PFSK-1 (cell line): ENCODE data around the gene ITGB1.

Experiments used
- FOXP2 ChIP-seq: optimal IDR thresholded peaks from 2 replicates; pipeline ENCODE3; 2011; ENCODE audit warnings: borderline replicate concordance, control low read depth, inconsistent platforms; ENCODE audit not compliant: insufficient read depth; ENCODE audit errors: extremely low read length, extremely low read depth
- POLR2AphosphoS5 ChIP-seq: IDR thresholded peaks from 2 replicates; pipeline ENCODE4 v1.6.1; 2012; ENCODE audit warnings: low read depth, mild to moderate bottlenecking, control low read depth, low read length, moderate library complexity
- SIN3A ChIP-seq: IDR thresholded peaks from 2 replicates; pipeline ENCODE4 v1.6.1; 2012; ENCODE audit warnings: mild to moderate bottlenecking, low read length, moderate library complexity, borderline replicate concordance; ENCODE audit not compliant: insufficient read depth
- TAF1 ChIP-seq: IDR thresholded peaks from 2 replicates; pipeline ENCODE4 v1.6.1; 2012; ENCODE audit warnings: low read length, control low read depth, borderline replicate concordance; ENCODE audit not compliant: insufficient read depth
- TF ChIP-seq, protein P1 (sequence below), 2 experiments: IDR thresholded peaks; 2 replicates each; pipeline versions ENCODE4 v1.6.1 to v1.8.0; 2011 to 2012; ENCODE audit warnings: low read depth in 2 of 2, low read length in 2 of 2, control low read depth in 1 of 2, inconsistent platforms in 1 of 2, mild to moderate bottlenecking in 1 of 2, moderate library complexity in 1 of 2; ENCODE audit not compliant: insufficient read depth in 1 of 2

The ITGB1 gene

DNA sequence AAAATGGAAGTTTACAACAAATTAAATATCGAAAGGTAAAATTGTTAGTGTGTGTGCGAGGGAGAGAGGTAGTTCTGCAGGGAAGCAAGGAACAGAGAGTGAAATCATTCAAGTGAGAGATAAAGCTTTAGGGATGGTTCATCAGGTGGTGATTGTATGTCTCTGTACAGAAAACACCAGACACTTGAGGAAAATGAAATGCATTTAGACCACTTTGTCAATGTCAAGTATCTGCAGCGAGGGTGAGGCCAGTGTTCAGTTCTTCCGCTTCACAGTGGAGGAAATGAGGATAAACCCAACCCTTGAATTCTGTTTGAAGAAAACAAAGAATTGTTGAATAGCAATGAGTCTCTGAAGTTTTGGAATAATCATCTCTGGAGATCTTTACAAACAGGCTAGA is 14.4 kb upstream of the ITGB1 start:
- TF ChIP-seq FOXP2: no peak
- TF ChIP-seq, protein P1, sequence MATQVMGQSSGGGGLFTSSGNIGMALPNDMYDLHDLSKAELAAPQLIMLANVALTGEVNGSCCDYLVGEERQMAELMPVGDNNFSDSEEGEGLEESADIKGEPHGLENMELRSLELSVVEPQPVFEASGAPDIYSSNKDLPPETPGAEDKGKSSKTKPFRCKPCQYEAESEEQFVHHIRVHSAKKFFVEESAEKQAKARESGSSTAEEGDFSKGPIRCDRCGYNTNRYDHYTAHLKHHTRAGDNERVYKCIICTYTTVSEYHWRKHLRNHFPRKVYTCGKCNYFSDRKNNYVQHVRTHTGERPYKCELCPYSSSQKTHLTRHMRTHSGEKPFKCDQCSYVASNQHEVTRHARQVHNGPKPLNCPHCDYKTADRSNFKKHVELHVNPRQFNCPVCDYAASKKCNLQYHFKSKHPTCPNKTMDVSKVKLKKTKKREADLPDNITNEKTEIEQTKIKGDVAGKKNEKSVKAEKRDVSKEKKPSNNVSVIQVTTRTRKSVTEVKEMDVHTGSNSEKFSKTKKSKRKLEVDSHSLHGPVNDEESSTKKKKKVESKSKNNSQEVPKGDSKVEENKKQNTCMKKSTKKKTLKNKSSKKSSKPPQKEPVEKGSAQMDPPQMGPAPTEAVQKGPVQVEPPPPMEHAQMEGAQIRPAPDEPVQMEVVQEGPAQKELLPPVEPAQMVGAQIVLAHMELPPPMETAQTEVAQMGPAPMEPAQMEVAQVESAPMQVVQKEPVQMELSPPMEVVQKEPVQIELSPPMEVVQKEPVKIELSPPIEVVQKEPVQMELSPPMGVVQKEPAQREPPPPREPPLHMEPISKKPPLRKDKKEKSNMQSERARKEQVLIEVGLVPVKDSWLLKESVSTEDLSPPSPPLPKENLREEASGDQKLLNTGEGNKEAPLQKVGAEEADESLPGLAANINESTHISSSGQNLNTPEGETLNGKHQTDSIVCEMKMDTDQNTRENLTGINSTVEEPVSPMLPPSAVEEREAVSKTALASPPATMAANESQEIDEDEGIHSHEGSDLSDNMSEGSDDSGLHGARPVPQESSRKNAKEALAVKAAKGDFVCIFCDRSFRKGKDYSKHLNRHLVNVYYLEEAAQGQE (IDR thresholded peaks at IDR 0.05; ENCODE audit: insufficient read depth in 1 of 2, low read depth in 2 of 2, low read length in 2 of 2): no peak
- no peak for TF ChIP-seq POLR2AphosphoS5
- TF ChIP-seq SIN3A: no peak
- no peak for TF ChIP-seq TAF1

DNA sequence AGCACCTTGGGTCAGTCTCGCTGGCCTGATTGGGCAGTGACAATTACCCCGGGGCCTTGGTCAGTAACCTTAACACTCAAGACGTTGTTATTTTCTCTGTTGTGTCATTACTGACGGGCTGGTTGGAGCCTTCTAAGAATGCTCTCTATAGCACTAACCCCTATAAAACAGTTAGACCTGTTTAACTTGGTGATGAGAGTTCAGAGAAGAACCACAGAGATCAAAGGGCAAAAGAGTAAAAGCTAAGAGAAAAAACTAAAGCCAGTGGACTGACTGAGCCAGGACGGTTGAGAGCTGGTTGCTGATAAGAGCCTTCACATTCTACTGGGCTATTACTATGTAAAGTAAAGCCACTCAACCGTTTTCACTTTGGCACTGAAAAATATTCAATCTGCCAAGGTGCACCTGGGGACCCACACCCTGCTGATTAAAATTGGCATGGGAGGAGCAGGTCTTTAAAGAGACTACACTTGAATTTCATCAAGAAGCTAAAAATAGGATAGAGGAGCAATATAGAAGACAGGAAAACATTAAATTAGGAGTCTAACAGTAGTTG is 13.6 kb upstream of the ITGB1 start:
- no peak for TF ChIP-seq SIN3A
- TF ChIP-seq FOXP2: no peak
- no peak for TF ChIP-seq POLR2AphosphoS5
- TF ChIP-seq TAF1: no peak
- TF ChIP-seq, protein P1 (IDR thresholded peaks at IDR 0.05; ENCODE audit: insufficient read depth in 1 of 2, low read depth in 2 of 2, low read length in 2 of 2): no peak

DNA sequence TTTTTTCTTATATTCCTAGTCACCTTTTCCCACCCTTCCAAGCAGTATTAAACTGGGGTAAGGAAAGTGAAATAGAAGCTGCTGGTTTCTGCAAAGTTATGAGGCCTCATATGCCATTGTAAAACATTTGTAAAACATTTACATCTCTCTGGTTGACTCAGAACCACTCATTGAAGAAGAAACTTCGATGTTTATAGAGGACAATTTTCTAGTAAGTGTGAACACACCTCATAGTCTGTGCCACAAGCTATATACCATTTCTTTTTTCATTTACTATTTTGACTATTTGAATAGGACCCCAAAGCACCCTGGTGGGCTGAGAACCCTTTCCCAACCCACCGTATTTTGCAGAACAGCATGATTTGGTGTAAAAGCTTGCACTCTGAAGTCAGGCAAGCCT is 12.9 kb upstream of the ITGB1 start:
- TF ChIP-seq FOXP2: no peak
- TF ChIP-seq TAF1: no peak
- TF ChIP-seq POLR2AphosphoS5: no peak

DNA sequence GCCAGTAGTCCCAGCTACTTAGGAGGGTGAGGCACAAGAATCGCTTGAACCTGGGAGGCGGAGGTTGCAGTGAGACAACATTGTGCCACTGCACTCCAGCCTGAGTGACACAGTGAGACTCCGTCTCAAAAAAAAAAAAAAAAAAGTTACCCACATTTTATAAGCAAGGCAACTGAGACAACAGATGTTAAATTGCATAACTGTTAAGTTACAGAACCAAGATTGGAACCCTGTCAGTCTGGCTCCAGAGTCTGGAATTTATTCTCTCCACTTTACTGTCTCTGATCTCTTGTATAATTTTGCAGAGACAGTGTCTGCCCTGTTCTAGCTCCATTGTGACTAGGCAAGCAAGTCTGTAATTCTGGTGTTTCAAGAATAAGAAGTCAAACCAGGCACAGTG is 6.2 kb upstream of the ITGB1 start:
- no peak for TF ChIP-seq TAF1
- TF ChIP-seq, protein P1 (IDR thresholded peaks at IDR 0.05; ENCODE audit: insufficient read depth in 1 of 2, low read depth in 2 of 2, low read length in 2 of 2): no peak

DNA sequence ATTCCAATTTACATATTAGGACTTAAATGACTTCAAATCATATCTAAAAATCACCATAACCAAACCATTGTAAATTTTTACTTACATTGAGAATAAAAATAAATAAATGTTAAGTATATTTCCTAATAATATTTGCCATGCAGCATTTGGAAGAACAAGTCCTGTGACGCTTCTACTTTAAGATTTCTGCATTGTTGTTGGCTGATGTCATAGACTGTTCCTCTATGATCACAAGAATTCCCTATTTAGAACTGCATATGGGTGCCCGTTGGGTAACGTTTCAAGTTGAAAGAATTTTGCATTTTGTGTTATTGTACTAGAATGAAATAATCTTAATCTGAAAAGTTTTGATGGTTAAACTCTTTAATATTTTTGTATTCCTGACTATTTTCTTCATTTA is 5.1 kb upstream of the ITGB1 start:
- TF ChIP-seq, protein P1 (IDR thresholded peaks at IDR 0.05; ENCODE audit: insufficient read depth in 1 of 2, low read depth in 2 of 2, low read length in 2 of 2): no peak
- no peak for TF ChIP-seq TAF1
- no peak for TF ChIP-seq FOXP2
- TF ChIP-seq SIN3A: no peak
- TF ChIP-seq POLR2AphosphoS5: no peak
